ENCODE measurements around the gene SPAG8. TPM values are rescaled to one million over a fixed set of nuclear protein-coding genes. Genes with fewer than 3 reads are reported as not detected.

Gene SPAG8
- total and polyA plus RNA-seq, 10 of the 15 experiments (the other 5 are each of a cell fraction or from before 2014, with no cell fraction given), result 0.40 to 1.1 (median 0.72) TPM

DNA sequence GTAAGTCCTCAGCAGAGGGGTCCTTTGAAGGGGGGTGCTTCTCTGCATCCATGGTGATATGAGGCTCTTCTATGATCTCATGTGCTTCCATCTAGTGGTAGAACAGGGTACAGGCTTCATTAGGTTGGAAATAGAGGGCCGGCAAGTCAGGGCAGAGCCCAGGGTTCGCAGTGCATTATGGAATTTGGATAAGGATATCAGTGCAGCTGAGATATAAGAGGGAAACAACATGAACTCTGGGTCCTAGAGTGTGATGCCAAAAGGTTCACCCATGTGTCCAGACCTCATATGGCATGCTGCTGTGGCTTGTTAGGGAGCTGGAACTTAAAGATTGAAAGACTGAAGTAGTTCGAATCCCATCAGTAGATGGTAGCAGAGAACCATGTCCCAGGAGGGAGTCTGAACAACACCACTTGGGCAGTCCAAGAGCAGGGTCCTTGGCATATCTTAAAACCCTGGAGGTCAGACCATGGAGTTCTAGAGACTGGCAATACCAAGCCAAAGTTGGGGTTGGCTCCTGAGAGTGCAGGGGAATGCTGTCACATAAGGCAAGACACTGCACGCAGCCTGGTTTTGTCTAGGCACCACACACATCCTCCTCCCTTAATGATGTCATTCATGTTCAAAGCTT is 14.1 kb upstream of the SPAG8 start (continued):
- no peak for TF ChIP-seq BMI1 (IDR thresholded peaks at IDR 0.05; ENCODE audit: borderline replicate concordance)
- no peak for TF ChIP-seq ZNF622 (IDR thresholded peaks at IDR 0.05)
- TF ChIP-seq, protein P1, sequence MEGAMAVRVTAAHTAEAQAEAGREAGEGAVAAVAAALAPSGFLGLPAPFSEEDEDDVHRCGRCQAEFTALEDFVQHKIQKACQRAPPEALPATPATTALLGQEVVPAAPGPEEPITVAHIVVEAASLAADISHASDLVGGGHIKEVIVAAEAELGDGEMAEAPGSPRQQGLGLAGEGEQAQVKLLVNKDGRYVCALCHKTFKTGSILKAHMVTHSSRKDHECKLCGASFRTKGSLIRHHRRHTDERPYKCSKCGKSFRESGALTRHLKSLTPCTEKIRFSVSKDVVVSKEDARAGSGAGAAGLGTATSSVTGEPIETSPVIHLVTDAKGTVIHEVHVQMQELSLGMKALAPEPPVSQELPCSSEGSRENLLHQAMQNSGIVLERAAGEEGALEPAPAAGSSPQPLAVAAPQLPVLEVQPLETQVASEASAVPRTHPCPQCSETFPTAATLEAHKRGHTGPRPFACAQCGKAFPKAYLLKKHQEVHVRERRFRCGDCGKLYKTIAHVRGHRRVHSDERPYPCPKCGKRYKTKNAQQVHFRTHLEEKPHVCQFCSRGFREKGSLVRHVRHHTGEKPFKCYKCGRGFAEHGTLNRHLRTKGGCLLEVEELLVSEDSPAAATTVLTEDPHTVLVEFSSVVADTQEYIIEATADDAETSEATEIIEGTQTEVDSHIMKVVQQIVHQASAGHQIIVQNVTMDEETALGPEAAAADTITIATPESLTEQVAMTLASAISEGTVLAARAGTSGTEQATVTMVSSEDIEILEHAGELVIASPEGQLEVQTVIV (IDR thresholded peaks at IDR 0.05; ENCODE audit: borderline replicate concordance, partially characterized antibody), result no peak
- peak; percentile 73 for TF ChIP-seq NBN (IDR thresholded peaks at IDR 0.05)
- TF ChIP-seq HDAC2 (IDR thresholded peaks at IDR 0.05), result no peak
- TF ChIP-seq SMAD1 (IDR thresholded peaks at IDR 0.05; ENCODE audit: low read depth, partially characterized antibody), result no peak
- TF ChIP-seq POLR2A (IDR thresholded peaks at IDR 0.05; ENCODE audit: low read depth, low read length), result no peak
- no peak for TF ChIP-seq CHD2 (IDR thresholded peaks at IDR 0.05; ENCODE audit: borderline replicate concordance, low read depth, low read length)
- TF ChIP-seq, protein P2, sequence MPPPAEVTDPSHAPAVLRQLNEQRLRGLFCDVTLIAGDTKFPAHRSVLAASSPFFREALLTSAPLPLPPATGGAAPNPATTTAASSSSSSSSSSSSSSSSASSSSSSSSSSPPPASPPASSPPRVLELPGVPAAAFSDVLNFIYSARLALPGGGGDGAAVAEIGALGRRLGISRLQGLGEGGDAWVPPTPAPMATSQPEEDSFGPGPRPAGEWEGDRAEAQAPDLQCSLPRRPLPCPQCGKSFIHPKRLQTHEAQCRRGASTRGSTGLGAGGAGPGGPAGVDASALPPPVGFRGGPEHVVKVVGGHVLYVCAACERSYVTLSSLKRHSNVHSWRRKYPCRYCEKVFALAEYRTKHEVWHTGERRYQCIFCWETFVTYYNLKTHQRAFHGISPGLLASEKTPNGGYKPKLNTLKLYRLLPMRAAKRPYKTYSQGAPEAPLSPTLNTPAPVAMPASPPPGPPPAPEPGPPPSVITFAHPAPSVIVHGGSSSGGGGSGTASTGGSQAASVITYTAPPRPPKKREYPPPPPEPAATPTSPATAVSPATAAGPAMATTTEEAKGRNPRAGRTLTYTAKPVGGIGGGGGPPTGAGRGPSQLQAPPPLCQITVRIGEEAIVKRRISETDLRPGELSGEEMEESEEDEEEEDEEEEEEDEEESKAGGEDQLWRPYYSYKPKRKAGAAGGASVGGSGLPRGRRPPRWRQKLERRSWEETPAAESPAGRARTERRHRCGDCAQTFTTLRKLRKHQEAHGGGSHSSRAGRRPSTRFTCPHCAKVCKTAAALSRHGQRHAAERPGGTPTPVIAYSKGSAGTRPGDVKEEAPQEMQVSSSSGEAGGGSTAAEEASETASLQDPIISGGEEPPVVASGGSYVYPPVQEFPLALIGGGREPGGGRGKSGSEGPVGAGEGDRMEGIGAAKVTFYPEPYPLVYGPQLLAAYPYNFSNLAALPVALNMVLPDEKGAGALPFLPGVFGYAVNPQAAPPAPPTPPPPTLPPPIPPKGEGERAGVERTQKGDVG (CRISPR knock-in tag; IDR thresholded peaks at IDR 0.05), result no peak
- TF ChIP-seq BCL11A (IDR thresholded peaks at IDR 0.05; ENCODE audit: low read depth, low read length), result no peak
- no peak for TF ChIP-seq SREBF1 (IDR thresholded peaks at IDR 0.05; ENCODE audit: low read length)
- no peak for TF ChIP-seq FOS (IDR thresholded peaks at IDR 0.05; ENCODE audit: borderline replicate concordance, extremely low read depth, insufficient read length)
- no peak for TF ChIP-seq LARP7 (IDR thresholded peaks at IDR 0.05)
- TF ChIP-seq RUNX3 (IDR thresholded peaks at IDR 0.05; ENCODE audit: low read length), result no peak
- no peak for TF ChIP-seq NFYB (IDR thresholded peaks at IDR 0.05; ENCODE audit: insufficient read depth, low read depth, low read length)
- TF ChIP-seq RBBP5 (conservative IDR thresholded peaks at IDR 0.05), result no peak
- TF ChIP-seq, protein P3, sequence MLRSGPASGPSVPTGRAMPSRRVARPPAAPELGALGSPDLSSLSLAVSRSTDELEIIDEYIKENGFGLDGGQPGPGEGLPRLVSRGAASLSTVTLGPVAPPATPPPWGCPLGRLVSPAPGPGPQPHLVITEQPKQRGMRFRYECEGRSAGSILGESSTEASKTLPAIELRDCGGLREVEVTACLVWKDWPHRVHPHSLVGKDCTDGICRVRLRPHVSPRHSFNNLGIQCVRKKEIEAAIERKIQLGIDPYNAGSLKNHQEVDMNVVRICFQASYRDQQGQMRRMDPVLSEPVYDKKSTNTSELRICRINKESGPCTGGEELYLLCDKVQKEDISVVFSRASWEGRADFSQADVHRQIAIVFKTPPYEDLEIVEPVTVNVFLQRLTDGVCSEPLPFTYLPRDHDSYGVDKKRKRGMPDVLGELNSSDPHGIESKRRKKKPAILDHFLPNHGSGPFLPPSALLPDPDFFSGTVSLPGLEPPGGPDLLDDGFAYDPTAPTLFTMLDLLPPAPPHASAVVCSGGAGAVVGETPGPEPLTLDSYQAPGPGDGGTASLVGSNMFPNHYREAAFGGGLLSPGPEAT (IDR thresholded peaks at IDR 0.05; ENCODE audit: low read depth), result no peak
- TF ChIP-seq EP300 (IDR thresholded peaks at IDR 0.05; ENCODE audit: borderline replicate concordance in 1 of 2, control insufficient read depth in 1 of 2, low read depth in 2 of 2, low read length in 2 of 2), result no peak
- TF ChIP-seq IKZF2 (IDR thresholded peaks at IDR 0.05), result 0 out of 4 replicates have a peak, but pooled peaks of 1 of the 2 experiments have one; percentile 8
- TF ChIP-seq RB1 (IDR thresholded peaks at IDR 0.05; ENCODE audit: borderline replicate concordance), result peak; percentile 87; the same call in 1 of the 2 replicates
- peak; percentile 84 for TF ChIP-seq RAD21 (IDR thresholded peaks at IDR 0.05; ENCODE audit: insufficient read depth, low read depth, low read length)
- TF ChIP-seq SMARCA5 (IDR thresholded peaks at IDR 0.05), result 0 out of 2 replicates have a peak, but pooled peaks have one; percentile 62
- no peak for TF ChIP-seq SUPT20H (IDR thresholded peaks at IDR 0.05; ENCODE audit: borderline replicate concordance, control insufficient read depth, low read depth, low read length)
- no peak; the same call in 1 of the 2 replicates for TF ChIP-seq ZNF24 (IDR thresholded peaks at IDR 0.05)
- no peak for TF ChIP-seq ASH2L (IDR thresholded peaks at IDR 0.05; ENCODE audit: borderline replicate concordance, low read depth)

All from GM12878 (cell line).